ENCODE measurements around the gene ZSWIM6. TPM values are rescaled to one million over a fixed set of nuclear protein-coding genes. Genes with fewer than 3 reads are reported as not detected.

The ZSWIM6 gene
- polyA plus RNA-seq, 1 of the 3 experiments (the other 2 are of a cell fraction) = 7.4 TPM

- TF ChIP-seq PBX3 (IDR thresholded peaks at IDR 0.05) (peak; percentile 65; the same call in 1 of the 2 replicates), YY1 (IDR thresholded peaks at IDR 0.05; ENCODE audit: low read depth) (no peak), MXI1 (IDR thresholded peaks at IDR 0.05; ENCODE audit: low read depth, low read length) (no peak), EZH2phosphoT487 (IDR thresholded peaks at IDR 0.05; ENCODE audit: borderline replicate concordance, low read depth) (no peak), REST (IDR thresholded peaks at IDR 0.05; ENCODE audit: low read depth, low read length) (peak; percentile 66; the same call in 1 of the 2 replicates), RXRA (IDR thresholded peaks at IDR 0.05; ENCODE audit: borderline replicate concordance, low read depth) (no peak), NRF1 (IDR thresholded peaks at IDR 0.05; ENCODE audit: low read depth, low read length) (no peak), SIN3A (IDR thresholded peaks at IDR 0.05; ENCODE audit: borderline replicate concordance, low read depth, low read length) (peak; percentile 47; the same call in 1 of the 2 replicates), MEF2A (IDR thresholded peaks at IDR 0.05; ENCODE audit: borderline replicate concordance, low read depth) (no peak), SMC3 (IDR thresholded peaks at IDR 0.05; ENCODE audit: low read depth, low read length) (no peak), TCF12 (IDR thresholded peaks at IDR 0.05) (peak; percentile 86), IRF3 (IDR thresholded peaks at IDR 0.05; ENCODE audit: low read depth, low read length) (no peak), MAX (IDR thresholded peaks at IDR 0.05; ENCODE audit: low read depth) (0 out of 2 replicates have a peak, but pooled peaks have one; percentile 6), FOXM1 (IDR thresholded peaks at IDR 0.05; ENCODE audit: low read depth) (no peak), JUND (IDR thresholded peaks at IDR 0.05) (peak; percentile 91), TEAD4 (IDR thresholded peaks at IDR 0.05; ENCODE audit: borderline replicate concordance, insufficient read depth) (peak; percentile 92), TAF1 (IDR thresholded peaks at IDR 0.05; ENCODE audit: borderline replicate concordance, low read depth, low read length) (peak; percentile 44; the same call in 1 of the 2 replicates)
These were observed 30.5 kb upstream of the ZSWIM6 start (continued) for GRCh38 chr5:61301341-61302199.

All from SK-N-SH (cell line).